ENCODE results near the gene GUCD1. TPM values are rescaled to one million over a fixed set of nuclear protein-coding genes. Genes with fewer than 3 reads are reported as not detected.
A peak's percentile ranks its signal among the peaks of the same experiment; 100 is the strongest.
"Not testable (repeated sequence)": the region's sequence is repeated elsewhere in the genome, so short reads cannot be mapped to it uniquely, and the experiment has no call there.

The GUCD1 gene
- total and polyA plus RNA-seq, 9 of the 15 experiments (the other 6 are each of a cell fraction or from before 2014, with no cell fraction given), result 31.5 to 67.8 (median 50.3) TPM

- H3K9ac ChIP-seq (ENCODE audit: insufficient read depth in 1 of 2, low read depth in 2 of 2, low read length in 2 of 2); H3K27me3 ChIP-seq (ENCODE audit: control insufficient read depth in 2 of 2, insufficient read depth in 2 of 2, low read length in 2 of 2); FAIRE-seq; H2AFZ ChIP-seq (ENCODE audit: low read depth, low read length); H3K9me1 ChIP-seq (ENCODE audit: control insufficient read depth, insufficient read depth, low read length); H3K9me3 ChIP-seq (replicated peaks; ENCODE audit: control insufficient read depth, insufficient read depth, low read depth, low read length); DNase-seq (ENCODE audit: extremely low read depth in 1 of 4, low spot score in 3 of 4); BruUV-seq (replicated peaks); intact Hi-C loops (cut with micrococcal nuclease); H3K4me3 ChIP-seq; ATAC-seq; in situ Hi-C loops (cut with MboI); CTCF ChIA-PET (ENCODE audit: low intra/inter-chr PET ratio); H3K27ac ChIP-seq (ENCODE audit: extremely low read depth, low read depth, low read length): not testable (repeated sequence)
- Histone ChIP-seq H3K79me2 (ENCODE audit: control insufficient read depth, insufficient read depth, low read length) (peaks cover 69% of the 10 kb centered on the region), H3K36me3 (ENCODE audit: control insufficient read depth, insufficient read depth, low read length) (peaks cover 45% of the 10 kb centered on the region; the same call in 2 of the 3 replicates), H3K4me1 (replicated peaks in 1 of 2; ENCODE audit: control insufficient read depth in 2 of 2, insufficient read depth in 2 of 2, low read length in 2 of 2) (peaks cover 18 to 21% of the 10 kb centered on the region in 2 experiments; a peak in 4 of 5 replicates), H3K4me2 (ENCODE audit: insufficient read depth, low read length) (peak overlapping the region; percentile 99; the same call in 1 of the 2 replicates), H4K20me1 (replicated peaks; ENCODE audit: control insufficient read depth, insufficient read depth, low read length) (0 out of 2 replicates have a peak, but pooled peaks cover 13% of the 10 kb centered on the region)
- POLR2A ChIA-PET, result interaction anchor here (0.9 to 2.4 kb wide), 3 partner anchors 13 to 26 kb away, joined by 3 to 13 read pairs (median 4); no protein-coding TSS in a partner anchor
- WGBS (ENCODE audit: insufficient coverage, low coverage, missing lambda C conversion rate), result 86% methylated on average over 6 of the region's 10 CpGs
Observed at GRCh38 chr22:24552503-24553286, 2.2 kb downstream of the GUCD1 start.

GRCh38 chr22:24550902-24551435 lies 4.0 kb downstream of the GUCD1 start:
- DNase-seq (ENCODE audit: extremely low read depth in 1 of 4, low spot score in 3 of 4) (no peak), FAIRE-seq (no peak), ATAC-seq (no peak)
- Histone ChIP-seq H3K9me3 (replicated peaks; ENCODE audit: control insufficient read depth, insufficient read depth, low read depth, low read length) (no peaks in the 10 kb centered on the region), H3K4me1 (replicated peaks in 1 of 2; ENCODE audit: control insufficient read depth in 2 of 2, insufficient read depth in 2 of 2, low read length in 2 of 2) (peaks cover 13 to 19% of the 10 kb centered on the region in 2 experiments; a peak in 4 of 5 replicates), H3K4me2 (ENCODE audit: insufficient read depth, low read length) (no peak overlapping the region), H3K27ac (ENCODE audit: extremely low read depth, low read depth, low read length) (no peak overlapping the region), H4K20me1 (replicated peaks; ENCODE audit: control insufficient read depth, insufficient read depth, low read length) (0 out of 2 replicates have a peak, but pooled peaks cover 13% of the 10 kb centered on the region), H3K9me1 (ENCODE audit: control insufficient read depth, insufficient read depth, low read length) (no peaks in the 10 kb centered on the region), H3K79me2 (ENCODE audit: control insufficient read depth, insufficient read depth, low read length) (peaks cover 52% of the 10 kb centered on the region), H3K4me3 (no peak overlapping the region), H3K9ac (ENCODE audit: insufficient read depth in 1 of 2, low read depth in 2 of 2, low read length in 2 of 2) (peak overlapping the region in 1 of 2 experiments; percentile 74; a peak in 1 of 4 replicates), H2AFZ (ENCODE audit: low read depth, low read length) (no peak overlapping the region), H3K27me3 (ENCODE audit: control insufficient read depth in 2 of 2, insufficient read depth in 2 of 2, low read length in 2 of 2) (no peaks in the 10 kb centered on the region), H3K36me3 (ENCODE audit: control insufficient read depth, insufficient read depth, low read length) (peaks cover 50% of the 10 kb centered on the region; the same call in 2 of the 3 replicates)
- POLR2A ChIA-PET, result interaction anchor here (1.0 to 1.5 kb wide), 2 partner anchors 11 to 370 kb away, joined by 5 to 7 read pairs; no protein-coding TSS in a partner anchor
- BruUV-seq (replicated peaks), result no TSS peak
- TF ChIP-seq MYNN (IDR thresholded peaks at IDR 0.05) (no peak), MYNN (CRISPR knock-in tag; IDR thresholded peaks at IDR 0.05) (no peak), ZNF143 (CRISPR knock-in tag; IDR thresholded peaks at IDR 0.05) (no peak)
- in situ Hi-C loops (cut with MboI) (no loop called here), intact Hi-C loops (cut with micrococcal nuclease) (no loop called here)
- CTCF ChIA-PET (ENCODE audit: low intra/inter-chr PET ratio), result no interaction called here
- WGBS (ENCODE audit: insufficient coverage, low coverage, missing lambda C conversion rate), result 67% methylated on average over 5 of the region's 6 CpGs
